GM12801 (cell line): ENCODE results near the gene KIF1B.

Source experiments
- TF ChIP-seq, protein P1 (sequence below): IDR thresholded peaks from one replicate; pipeline ENCODE4 v1.5.1; 2011; ENCODE audit warnings: control low read depth; ENCODE audit not compliant: insufficient read length; ENCODE audit errors: extremely low read depth

KIF1B gene

DNA sequence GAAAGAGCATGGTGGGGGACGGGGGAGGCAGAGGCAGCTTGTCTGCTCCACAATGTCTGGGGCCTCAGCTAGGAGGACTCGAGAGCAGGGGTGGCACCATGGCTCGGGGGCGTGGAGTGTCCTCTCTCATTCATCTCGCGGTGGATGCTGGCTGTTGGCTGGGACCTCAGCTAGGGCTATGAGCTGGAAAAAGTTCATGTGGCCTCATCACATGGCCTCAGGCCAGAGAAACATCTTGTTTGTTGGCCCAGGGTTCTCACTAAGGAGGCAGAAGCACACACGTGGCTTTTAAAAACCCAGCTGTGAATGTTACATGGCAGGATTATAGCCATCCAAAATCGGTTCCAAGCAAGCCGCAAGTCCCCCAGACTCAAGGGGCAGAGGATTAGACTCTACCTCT lies 213.7 kb downstream of the KIF1B start:
- TF ChIP-seq, protein P1, sequence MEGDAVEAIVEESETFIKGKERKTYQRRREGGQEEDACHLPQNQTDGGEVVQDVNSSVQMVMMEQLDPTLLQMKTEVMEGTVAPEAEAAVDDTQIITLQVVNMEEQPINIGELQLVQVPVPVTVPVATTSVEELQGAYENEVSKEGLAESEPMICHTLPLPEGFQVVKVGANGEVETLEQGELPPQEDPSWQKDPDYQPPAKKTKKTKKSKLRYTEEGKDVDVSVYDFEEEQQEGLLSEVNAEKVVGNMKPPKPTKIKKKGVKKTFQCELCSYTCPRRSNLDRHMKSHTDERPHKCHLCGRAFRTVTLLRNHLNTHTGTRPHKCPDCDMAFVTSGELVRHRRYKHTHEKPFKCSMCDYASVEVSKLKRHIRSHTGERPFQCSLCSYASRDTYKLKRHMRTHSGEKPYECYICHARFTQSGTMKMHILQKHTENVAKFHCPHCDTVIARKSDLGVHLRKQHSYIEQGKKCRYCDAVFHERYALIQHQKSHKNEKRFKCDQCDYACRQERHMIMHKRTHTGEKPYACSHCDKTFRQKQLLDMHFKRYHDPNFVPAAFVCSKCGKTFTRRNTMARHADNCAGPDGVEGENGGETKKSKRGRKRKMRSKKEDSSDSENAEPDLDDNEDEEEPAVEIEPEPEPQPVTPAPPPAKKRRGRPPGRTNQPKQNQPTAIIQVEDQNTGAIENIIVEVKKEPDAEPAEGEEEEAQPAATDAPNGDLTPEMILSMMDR: no peak

DNA sequence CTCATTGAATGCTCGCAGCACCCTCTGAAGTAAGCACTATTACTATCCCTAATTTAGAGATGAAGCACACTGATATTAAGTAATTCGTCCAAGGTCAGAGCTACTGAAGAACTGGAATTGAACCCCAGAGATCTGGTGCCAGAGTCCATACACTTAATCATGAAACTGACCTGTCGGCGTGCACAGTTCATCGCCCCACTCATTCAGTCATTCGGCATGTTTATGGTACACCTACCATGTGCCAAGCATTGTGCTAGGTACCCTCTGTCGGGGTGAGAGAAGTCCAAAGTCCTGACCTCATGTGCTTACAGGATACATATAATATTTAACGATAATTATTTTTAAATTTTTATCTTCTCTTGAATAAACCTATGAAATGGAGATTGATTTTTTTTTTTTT lies 214.3 kb downstream of the KIF1B start:
- TF ChIP-seq, protein P1: no peak

DNA sequence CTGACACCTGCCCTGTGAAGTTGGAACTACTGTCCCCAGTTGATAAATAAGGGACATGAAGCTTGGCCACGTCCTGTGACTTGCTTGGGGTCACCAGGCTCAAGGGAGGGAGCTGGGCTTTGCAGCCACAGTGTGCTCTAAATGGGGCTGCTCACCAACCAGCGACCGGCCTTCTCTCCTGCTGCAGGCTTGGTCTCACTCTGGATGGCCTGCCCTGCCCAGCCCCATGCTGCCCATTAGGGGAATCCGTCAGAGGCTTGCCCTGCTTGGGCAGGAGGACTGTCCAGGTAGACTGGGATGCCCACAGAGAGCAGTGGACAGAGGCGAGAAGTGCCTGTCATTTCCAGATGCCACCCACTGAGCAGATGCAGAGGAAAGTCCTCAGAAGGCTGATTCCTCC lies 218.6 kb downstream of the KIF1B start:
- TF ChIP-seq, protein P1: no peak

DNA sequence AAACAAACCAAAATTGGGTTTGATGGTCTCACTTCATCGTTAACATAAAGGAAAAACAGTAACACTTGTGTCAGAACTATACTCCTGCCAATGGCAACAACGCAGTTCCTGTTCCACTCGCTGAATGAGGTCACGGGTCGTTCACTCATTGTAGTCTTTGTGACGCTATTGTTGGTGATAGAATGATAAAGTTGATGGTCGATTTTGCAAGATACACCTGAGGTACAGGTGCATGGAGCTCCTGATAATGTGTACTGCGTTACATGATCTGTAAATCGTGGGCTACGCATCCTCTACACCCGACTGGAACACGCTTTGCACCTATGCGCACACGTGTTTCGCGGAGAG lies 219.5 kb downstream of the KIF1B start:
- TF ChIP-seq, protein P1: no peak

DNA sequence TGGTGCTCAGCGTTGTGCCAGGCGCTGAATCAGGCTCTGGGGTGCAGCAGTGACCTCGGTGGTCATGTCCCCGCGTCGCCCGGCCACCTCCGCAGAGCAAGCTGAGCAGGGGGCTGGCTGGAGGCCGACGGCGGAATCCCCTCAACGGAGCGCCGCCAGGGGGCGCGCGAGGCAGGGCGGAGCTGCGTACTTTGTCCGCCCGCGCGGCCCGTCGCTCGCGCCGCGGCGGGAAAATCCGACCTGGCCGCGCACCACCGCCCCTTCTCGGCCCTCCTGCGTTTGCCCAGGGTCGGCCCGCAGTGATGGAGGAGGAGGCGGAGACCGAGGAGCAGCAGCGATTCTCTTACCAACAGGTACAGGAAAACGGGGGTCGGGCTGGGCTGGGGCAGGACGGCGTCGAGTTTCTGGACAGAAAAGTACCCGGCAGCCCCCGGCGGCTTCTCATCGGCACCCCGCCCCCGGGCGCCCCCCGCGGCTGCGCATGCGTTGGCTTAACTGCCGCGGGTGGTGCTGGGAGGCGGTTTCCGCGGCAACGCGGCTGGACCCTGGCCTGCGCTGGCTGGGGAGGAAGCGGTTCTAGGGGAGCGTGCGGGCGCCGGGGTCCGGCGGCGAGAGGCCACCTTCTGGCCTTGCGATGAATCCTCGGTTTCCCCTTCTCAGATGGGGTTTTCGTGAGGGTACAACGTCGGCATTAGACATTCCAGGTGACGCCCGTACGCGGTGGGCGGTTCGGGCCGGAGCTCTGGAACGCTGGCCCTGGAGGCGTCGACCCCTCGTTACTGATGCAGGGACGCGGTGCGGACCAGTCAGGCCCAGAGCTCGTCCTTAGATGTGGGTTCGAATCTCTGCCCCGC lies 220.1 kb downstream of the KIF1B start, which contains the start of gene CENPS:
TSS of gene CENPS (plus strand) at position 218 of the 854 bp plus-strand sequence. CDS start at position 303, 85 bp downstream.
- TF ChIP-seq, protein P1: no peak
